Caco-2 (cell line): ENCODE measurements around the gene GABRG3. TPM values are rescaled to one million over a fixed set of nuclear protein-coding genes. Genes with fewer than 3 reads are reported as not detected.

ENCODE experiments used
- BruUV-seq: library from RNA; stranded (reverse); fragments of 400-500 nt; replicated peaks from 2 replicates; lab custom pipeline; 2021; lab: Mats Ljungman, UMichigan
- CTCF ChIA-PET: fragments of 300-600 bp; sonication (Branson Sonifier 250); formaldehyde crosslinking; loops from one replicate; lab custom pipeline; 2022; ENCODE audit warnings: antibody characterized with exemption; lab: Charles Lee
- POLR2A ChIA-PET: fragments of 300-600 bp; sonication (Branson Sonifier 250); formaldehyde crosslinking; loops from one replicate; lab custom pipeline; 2022; ENCODE audit warnings: antibody characterized with exemption; lab: Charles Lee
- DNase-seq, 2 experiments: peaks; one replicate each; pipeline versions ENCODE4 v3.0.0 to v3.0.0-alpha.2; 2020 to 2022
- H3K27me3 ChIP-seq: replicated peaks from 2 replicates; pipeline ENCODE4 v1.6.0; 2011; ENCODE audit warnings: low read length; ENCODE audit not compliant: control insufficient read depth, insufficient read depth
- H3K36me3 ChIP-seq: 2 replicates; pipeline ENCODE4 v1.5.1; 2011; ENCODE audit warnings: low read length; ENCODE audit not compliant: control insufficient read depth, insufficient read depth
- H3K4me1 ChIP-seq: fragments of 250-450 bp; sonication (Bioruptor Pico); 2 replicates; pipeline ENCODE4 v1.5.1; 2020; ENCODE audit warnings: mild to moderate bottlenecking
- H3K4me3 ChIP-seq: 2 replicates; pipeline ENCODE4 v1.5.1; 2011; ENCODE audit warnings: low read depth, mild to moderate bottlenecking, control low read depth, low read length
- H3K9me3 ChIP-seq: fragments of 250-450 bp; sonication (Bioruptor Pico); 2 replicates; pipeline ENCODE4 v1.5.1; 2020; ENCODE audit warnings: mild to moderate bottlenecking, moderate library complexity
- H3K27ac Mint-ChIP-seq: one replicate; pipeline ENCODE4 v1.8.0; 2022; ENCODE audit warnings: mixed read lengths; ENCODE audit not compliant: unreplicated experiment
- H3K27me3 Mint-ChIP-seq: one replicate; pipeline ENCODE4 v1.8.0; 2022; ENCODE audit warnings: mixed read lengths; ENCODE audit not compliant: insufficient read depth, unreplicated experiment
- H3K36me3 Mint-ChIP-seq: one replicate; pipeline ENCODE4 v1.8.0; 2022; ENCODE audit warnings: mild to moderate bottlenecking, mixed read lengths; ENCODE audit not compliant: insufficient read depth, unreplicated experiment
- H3K4me1 Mint-ChIP-seq: one replicate; pipeline ENCODE4 v1.8.0; 2022; ENCODE audit warnings: low read depth, mixed read lengths; ENCODE audit not compliant: unreplicated experiment
- H3K4me3 Mint-ChIP-seq: one replicate; pipeline ENCODE4 v1.8.0; 2022; ENCODE audit warnings: mild to moderate bottlenecking, moderate library complexity, mixed read lengths; ENCODE audit not compliant: unreplicated experiment
- H3K9me3 Mint-ChIP-seq: one replicate; pipeline ENCODE4 v1.8.0; 2022; ENCODE audit warnings: mixed read lengths; ENCODE audit not compliant: unreplicated experiment
- CTCF ChIP-seq, 2 experiments: fragments of 200-600 bp in 1 of 2; IDR thresholded peaks; 1 replicate in 1 of 2; 2 replicates in 1 of 2; pipeline versions ENCODE4 v1.5.1 to v1.8.0; 2011 to 2022; ENCODE audit warnings: antibody characterized with exemption in 1 of 2, control low read depth in 1 of 2, inconsistent platforms in 1 of 2, low read depth in 1 of 2, low read length in 1 of 2, mild to moderate bottlenecking in 1 of 2, moderate library complexity in 1 of 2; ENCODE audit not compliant: insufficient read depth in 1 of 2, severe bottlenecking in 1 of 2, unreplicated experiment in 1 of 2
- intact Hi-C: fragments of 100-400 bp; cut with micrococcal nuclease; formaldehyde crosslinking; loops from one replicate; pipeline ENCODE4 v1.10.0; 2022; ENCODE audit not compliant: unreplicated experiment
- total RNA-seq: library from RNA; stranded (reverse); gene quantifications from 2 replicates; pipeline ENCODE4 v1.2.3, GENCODE V29; 2022

Gene GABRG3
- total RNA-seq, 1 experiment from 2014 or later: not detected

DNA sequence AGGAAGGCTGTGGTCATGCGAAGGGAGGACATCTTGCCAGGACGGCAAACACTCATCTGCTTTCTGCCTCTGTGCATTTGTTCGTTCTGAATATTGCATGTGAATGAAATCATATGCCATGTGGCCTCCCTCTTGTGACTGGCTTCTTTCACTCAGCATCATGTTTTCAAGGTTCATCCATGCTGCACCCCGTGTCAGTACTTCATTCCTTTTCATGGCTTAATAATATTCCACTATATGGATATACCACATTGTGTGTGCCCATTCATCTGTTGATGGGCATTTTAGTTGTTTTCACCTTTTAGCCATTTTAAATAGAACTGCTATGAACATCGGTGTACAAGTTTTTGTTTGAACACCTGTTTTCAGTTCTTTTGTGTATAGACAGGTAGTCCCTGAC, 118.7 kb downstream of the GABRG3 start:
- no TSS peak for BruUV-seq
- Histone ChIP-seq H3K9me3 (no peaks in the 10 kb centered on the region; the same call in 1 of the 2 replicates), H3K4me1 (no peaks in the 10 kb centered on the region), H3K4me3 (no peak overlapping the region), H3K36me3 (no peaks in the 10 kb centered on the region), H3K27me3 (no peaks in the 10 kb centered on the region)
- ChIA-PET CTCF (no interaction called here), POLR2A (no interaction called here)
- DNase-seq: no peak
- no peak overlapping the region for H3K27ac Mint-ChIP-seq
- no peaks in the 10 kb centered on the region for H3K4me1 Mint-ChIP-seq
- no peaks in the 10 kb centered on the region for H3K36me3 Mint-ChIP-seq
- no peaks in the 10 kb centered on the region for H3K27me3 Mint-ChIP-seq
- TF ChIP-seq CTCF (IDR thresholded peaks at IDR 0.05; ENCODE audit: insufficient read depth in 1 of 2, low read depth in 1 of 2, low read length in 1 of 2, severe bottlenecking in 1 of 2, unreplicated experiment in 1 of 2): no peak
- H3K9me3 Mint-ChIP-seq: no peaks in the 10 kb centered on the region
- no peak overlapping the region for H3K4me3 Mint-ChIP-seq
- intact Hi-C loops: no loop called here

DNA sequence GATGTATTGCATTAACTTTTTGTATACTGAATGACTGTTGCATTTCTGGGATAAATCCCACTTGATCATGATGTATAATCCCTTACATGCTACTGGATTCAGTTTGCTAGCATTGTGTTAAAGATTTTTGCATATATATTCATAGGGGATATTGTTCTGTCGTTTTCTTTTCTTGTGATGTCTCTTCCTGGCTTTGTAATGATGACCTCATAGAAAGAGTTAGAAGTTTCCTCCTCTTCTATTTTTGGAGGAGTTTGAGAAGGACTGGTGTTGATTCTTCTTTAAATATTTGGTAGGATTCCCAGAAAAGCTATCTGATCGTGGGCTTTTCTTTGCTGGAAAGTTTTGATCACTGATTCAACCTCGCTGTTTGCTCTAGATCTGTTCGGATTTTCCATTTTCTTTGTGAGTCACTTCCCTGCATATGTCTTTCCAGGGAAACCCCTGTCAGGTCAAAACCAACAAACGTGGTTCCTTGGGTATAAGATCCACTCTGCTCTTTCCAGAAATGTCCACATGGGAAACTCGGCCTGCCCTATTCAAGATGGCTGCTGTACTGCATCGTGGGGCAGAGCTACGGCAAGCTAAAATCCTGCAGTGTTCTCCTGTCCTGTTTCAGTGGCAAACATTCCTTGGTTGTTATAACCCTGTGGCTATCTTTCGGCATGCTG, 120.4 kb downstream of the GABRG3 start:
- no peaks in the 10 kb centered on the region; the same call in 1 of the 2 replicates for H3K9me3 ChIP-seq
- no peak overlapping the region for H3K4me3 ChIP-seq
- H3K4me1 Mint-ChIP-seq: no peaks in the 10 kb centered on the region
- H3K36me3 ChIP-seq: no peaks in the 10 kb centered on the region
- DNase-seq: no peak
- H3K27ac Mint-ChIP-seq: no peak overlapping the region
- intact Hi-C loops: no loop called here
- no peak overlapping the region for H3K4me3 Mint-ChIP-seq
- no peaks in the 10 kb centered on the region for H3K4me1 ChIP-seq
- H3K27me3 ChIP-seq: no peaks in the 10 kb centered on the region
- TF ChIP-seq CTCF (IDR thresholded peaks at IDR 0.05; ENCODE audit: insufficient read depth in 1 of 2, low read depth in 1 of 2, low read length in 1 of 2, severe bottlenecking in 1 of 2, unreplicated experiment in 1 of 2): no peak
- no peaks in the 10 kb centered on the region for H3K36me3 Mint-ChIP-seq
- POLR2A ChIA-PET: no interaction called here
- no peaks in the 10 kb centered on the region for H3K9me3 Mint-ChIP-seq
- CTCF ChIA-PET: no interaction called here
- no TSS peak for BruUV-seq
- no peaks in the 10 kb centered on the region for H3K27me3 Mint-ChIP-seq

- H3K27me3 ChIP-seq: no peaks in the 10 kb centered on the region
- H3K36me3 ChIP-seq: no peaks in the 10 kb centered on the region
- no peaks in the 10 kb centered on the region for H3K4me1 ChIP-seq
- CTCF ChIA-PET: no interaction called here
- POLR2A ChIA-PET: no interaction called here
- H3K4me3 Mint-ChIP-seq: no peak overlapping the region
- H3K9me3 Mint-ChIP-seq: no peaks in the 10 kb centered on the region
- no peaks in the 10 kb centered on the region; the same call in 1 of the 2 replicates for H3K9me3 ChIP-seq
- intact Hi-C loops: no loop called here
- no peak for DNase-seq
- H3K27me3 Mint-ChIP-seq: no peaks in the 10 kb centered on the region
- no peak for TF ChIP-seq CTCF (IDR thresholded peaks at IDR 0.05; ENCODE audit: insufficient read depth in 1 of 2, low read depth in 1 of 2, low read length in 1 of 2, severe bottlenecking in 1 of 2, unreplicated experiment in 1 of 2)
- H3K4me3 ChIP-seq: no peak overlapping the region
- H3K27ac Mint-ChIP-seq: no peak overlapping the region
- BruUV-seq: no TSS peak
- no peaks in the 10 kb centered on the region for H3K36me3 Mint-ChIP-seq
- H3K4me1 Mint-ChIP-seq: no peaks in the 10 kb centered on the region
Observed at GRCh38 chr15:27092390-27092789, 121.4 kb downstream of the GABRG3 start.
